GM10266 (cell line): ENCODE measurements around the gene UGT3A2.

ENCODE experiments used
- DNase-seq: peaks from one replicate; pipeline ENCODE4 v3.0.0; 2012; ENCODE audit errors: extremely low spot score
- CTCF ChIP-seq: IDR thresholded peaks from 2 replicates; pipeline ENCODE4 v1.5.1; 2012; ENCODE audit warnings: mild to moderate bottlenecking, low read depth; ENCODE audit not compliant: control insufficient read depth, insufficient read depth; ENCODE audit errors: missing control alignments

The UGT3A2 gene

GRCh38 chr5:35990520-35990919 is 76.2 kb downstream of the UGT3A2 start:
- TF ChIP-seq CTCF = no peak
- no peak for DNase-seq

GRCh38 chr5:35988529-35988928 is 78.2 kb downstream of the UGT3A2 start:
- DNase-seq = no peak
- TF ChIP-seq CTCF = no peak

GRCh38 chr5:35987776-35988175 is 78.9 kb downstream of the UGT3A2 start:
- TF ChIP-seq CTCF = no peak
- DNase-seq = no peak
